Measurements from ENCODE around the gene RGS12.
"Not testable (repeated sequence)": the region's sequence is repeated elsewhere in the genome, so short reads cannot be mapped to it uniquely, and the experiment has no call there.

Gene RGS12

DNA sequence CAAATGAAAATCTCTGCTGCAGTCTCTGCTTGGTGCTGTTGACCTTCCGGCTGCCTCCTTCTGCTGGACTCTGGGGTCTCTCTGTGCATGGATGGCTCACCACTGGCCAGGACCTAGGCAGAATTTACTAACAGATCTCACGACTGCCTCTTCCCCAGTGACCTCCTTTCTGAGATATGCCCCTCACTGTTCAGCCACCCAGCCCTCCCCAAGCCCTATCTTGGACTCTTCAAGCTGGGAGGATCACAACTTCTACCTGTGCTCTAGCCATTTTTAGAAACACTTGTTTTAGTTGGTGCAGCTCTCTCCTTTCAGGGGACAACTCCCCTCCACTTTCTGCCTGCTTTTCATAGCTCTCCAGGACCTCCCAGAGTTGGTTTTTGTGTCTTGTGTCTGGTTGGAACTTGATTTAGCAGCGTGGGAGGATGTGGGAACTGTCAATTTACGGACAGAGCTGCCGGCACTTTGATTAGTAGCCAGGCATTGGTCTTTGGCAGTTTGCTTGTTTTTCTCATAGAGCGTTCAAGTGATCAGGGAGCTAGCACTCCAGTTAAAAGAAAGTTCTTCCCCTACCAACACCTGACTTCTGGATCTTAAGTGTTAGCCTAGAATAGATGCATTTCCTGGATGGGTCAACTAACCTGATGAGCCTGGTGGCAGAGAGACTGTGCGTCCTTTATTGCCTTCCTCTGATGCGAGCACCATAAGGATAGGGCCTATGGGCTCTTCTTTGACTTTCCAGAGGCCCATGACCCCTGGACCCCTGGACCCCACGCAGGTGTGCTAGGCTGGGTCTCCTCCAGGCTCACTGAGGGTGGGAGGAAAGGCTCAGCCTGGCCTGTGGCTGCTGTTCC is 6.5 kb downstream of the RGS12 start:
- no peak for DNase-seq (ENCODE audit: low read depth)

GRCh38 chr4:3299976-3300671 is 7.3 kb downstream of the RGS12 start:
- no peak for DNase-seq (ENCODE audit: low read depth)

DNA sequence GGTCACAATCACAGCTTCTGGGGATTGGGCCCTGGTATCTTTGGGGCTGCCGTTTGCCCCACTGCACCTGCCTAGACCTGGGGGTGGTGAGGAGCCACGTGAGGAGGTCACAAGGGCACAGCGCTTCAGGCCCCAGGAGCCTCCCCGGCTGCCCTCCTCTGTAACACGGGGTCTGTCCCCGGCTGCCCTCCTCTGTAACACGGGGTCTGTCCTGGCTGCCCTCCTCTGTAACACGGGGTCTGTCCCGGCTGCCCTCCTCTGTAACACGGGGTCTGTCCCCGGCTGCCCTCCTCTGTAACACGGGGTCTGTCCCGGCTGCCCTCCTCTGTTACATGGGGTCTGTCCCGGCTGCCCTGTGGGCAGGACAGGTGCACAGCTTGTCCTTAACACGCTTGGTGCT is 8.1 kb downstream of the RGS12 start:
- not testable (repeated sequence) for DNase-seq (ENCODE audit: low read depth)

- no peak for DNase-seq (ENCODE audit: low read depth)
These were observed 8.8 kb downstream of the RGS12 start for GRCh38 chr4:3301450-3302172.

DNA sequence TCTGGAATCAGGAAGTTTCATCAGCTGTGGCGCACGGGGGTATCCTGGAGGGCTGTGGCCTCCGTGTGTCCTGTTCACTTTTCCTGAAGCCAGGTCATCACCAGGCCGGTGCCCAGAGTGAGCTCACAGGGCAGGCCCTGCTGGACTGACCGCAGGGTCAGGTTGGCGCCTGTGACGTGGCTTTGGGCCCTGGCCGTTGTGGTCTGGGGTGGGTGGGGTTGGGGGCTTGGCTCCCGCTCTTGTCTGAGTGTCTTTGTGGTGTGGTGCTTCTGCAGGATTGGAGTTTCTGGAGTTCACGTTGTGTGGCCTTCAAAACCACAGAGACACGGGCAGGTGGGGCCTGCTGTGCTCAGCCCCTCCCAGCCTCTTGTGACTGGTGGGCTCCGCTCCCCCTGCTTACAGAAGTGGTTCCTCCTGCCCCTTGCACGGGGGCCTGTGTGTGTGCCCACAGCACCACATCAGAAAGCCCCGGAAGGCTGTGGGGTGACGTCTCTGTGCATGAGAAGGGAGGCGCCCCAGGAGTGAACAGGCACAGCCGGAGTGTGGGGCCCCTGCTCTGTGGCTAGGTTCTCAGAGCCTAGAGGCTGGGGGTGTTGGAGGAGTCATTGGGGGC is 9.5 kb downstream of the RGS12 start:
- peak; percentile 63 for DNase-seq (ENCODE audit: low read depth)

- DNase-seq (ENCODE audit: low read depth): no peak
These were observed 10.2 kb downstream of the RGS12 start for GRCh38 chr4:3302786-3303564.

DNA sequence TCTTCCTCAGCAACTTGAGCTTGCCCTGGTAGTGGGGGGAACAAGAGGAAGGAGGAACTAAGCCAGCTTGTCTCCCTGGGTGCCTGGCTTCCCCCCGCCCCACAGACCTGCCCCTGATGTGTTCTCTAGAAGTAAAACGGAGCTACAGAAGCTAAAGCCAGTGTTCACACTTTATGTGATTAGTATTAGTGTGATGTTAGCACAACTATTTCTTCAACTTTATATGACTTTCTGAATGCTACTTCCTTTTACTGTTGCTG is 10.7 kb downstream of the RGS12 start:
- DNase-seq (ENCODE audit: low read depth): no peak

GRCh38 chr4:3303923-3304710 is 11.3 kb downstream of the RGS12 start:
- no peak for DNase-seq (ENCODE audit: low read depth)

DNA sequence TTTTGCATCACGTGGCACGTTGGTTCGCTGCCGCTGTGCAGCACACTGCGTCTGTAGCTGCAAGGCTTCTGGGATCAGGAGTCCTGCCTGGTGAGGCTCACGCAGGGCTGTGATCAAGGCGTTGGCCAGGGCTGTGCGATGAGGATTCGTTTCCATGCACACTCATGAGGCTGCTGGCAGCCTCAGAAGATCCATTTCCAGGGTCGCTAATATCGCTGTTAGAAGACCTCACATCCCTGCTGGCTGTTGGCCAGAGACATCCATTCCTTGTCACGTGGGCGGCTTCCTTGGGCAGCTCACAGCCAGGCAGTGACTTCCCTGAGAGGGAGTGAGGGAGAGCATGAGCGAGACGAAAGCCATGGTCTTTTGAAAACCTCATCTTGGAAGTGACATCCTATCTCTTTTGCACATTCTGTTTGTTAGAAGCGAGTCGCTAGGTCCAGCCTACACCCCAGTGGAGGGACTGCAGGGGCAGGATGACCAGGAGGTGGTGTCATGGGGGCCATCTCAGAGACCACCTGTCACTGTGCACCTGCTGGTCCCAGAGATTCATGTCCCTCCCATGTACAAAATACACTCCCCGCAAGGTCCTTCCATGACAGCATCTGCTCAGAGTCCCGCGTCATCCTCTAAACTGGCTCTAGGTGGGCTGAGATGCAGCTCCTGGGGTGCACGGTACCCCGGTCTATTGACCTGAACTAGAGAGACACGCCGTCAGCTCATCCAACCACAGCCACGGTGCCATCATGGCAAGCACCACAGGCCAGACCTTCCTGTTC is 12.2 kb downstream of the RGS12 start:
- DNase-seq (ENCODE audit: low read depth): no peak

DNA sequence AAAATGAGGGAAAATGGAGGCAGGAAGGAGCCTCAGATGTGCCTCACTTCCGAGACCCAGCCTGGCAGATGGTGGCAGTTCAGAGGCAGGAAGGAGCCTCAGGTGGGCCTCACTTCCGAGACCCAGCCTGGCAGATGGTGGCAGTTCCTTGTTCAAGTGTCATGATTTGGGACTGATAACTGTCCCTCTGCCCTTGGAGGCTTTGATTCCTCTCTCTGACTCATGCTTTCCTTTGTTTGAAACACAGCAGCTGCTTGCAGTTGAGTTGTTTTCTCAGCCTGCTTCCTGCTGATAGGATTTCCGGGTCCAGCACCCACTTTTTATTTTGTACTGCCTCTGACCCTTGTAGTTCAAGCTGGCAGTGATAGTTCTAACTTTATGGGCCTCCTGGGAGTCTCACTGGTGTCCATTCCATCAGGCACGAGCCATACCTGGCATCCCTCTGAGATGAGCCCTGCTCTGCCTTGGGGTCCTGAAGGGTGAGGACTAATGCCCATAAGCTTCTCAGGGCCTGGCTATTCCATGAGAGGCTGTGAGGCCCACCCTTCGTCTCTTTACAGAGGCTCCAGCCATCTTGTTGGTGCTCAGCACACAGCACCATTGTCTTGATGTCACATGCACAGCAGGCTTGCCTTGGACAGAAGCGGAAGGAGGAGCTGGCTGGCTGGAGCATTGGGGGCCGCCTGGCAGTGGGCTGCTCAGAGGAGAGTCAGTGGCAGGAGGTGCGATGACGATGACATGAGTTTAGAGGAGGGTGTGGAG is 13.0 kb downstream of the RGS12 start:
- DNase-seq (ENCODE audit: low read depth): no peak

GRCh38 chr4:3306450-3306849 is 13.6 kb downstream of the RGS12 start:
- DNase-seq (ENCODE audit: low read depth): no peak

GRCh38 chr4:3307060-3307459 is 14.2 kb downstream of the RGS12 start:
- DNase-seq (ENCODE audit: low read depth): no peak

DNA sequence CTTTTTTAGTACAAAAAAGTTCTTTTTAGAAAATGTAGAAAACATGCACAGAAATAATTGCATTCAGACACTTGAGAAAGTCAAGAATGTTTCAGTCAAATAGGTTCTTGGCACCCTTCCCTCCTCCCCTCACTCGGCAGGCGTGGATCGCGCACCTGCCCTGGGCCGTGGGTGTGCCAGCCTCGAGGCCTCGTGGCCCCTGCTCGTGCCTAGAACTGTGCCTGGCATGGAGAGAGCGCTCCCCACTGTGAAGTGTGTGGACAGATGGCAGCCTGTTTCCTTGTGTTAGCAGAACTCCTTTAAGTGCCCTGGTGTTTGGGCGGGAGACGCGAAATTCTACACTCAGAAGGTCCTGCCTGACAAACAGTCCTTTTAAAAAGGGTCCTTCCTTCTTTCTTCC is 14.7 kb downstream of the RGS12 start:
- no peak for DNase-seq (ENCODE audit: low read depth)

- DNase-seq (ENCODE audit: low read depth): no peak
These were observed 15.2 kb downstream of the RGS12 start for GRCh38 chr4:3307891-3308575.

DNA sequence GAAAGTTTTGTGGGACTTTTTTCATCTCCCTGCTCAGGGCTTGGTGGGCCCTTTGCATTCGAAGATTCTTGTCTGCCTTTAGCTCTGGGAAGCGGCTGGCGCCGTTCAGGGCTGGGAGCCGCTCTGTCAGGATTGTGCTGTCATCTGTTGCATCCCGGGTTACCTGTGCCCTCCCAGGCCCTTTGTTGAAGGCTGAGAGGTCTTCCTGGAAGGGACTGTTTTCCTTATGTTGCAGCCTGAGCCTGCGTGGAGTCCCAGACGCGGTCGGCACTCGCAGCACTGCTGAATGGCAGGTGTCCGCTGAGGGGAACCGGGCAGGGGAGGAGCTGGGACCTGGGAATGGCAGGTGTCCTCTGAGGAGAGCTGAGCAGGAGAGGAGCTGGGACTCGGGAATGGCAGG is 15.9 kb downstream of the RGS12 start:
- DNase-seq (ENCODE audit: low read depth): no peak

DNA sequence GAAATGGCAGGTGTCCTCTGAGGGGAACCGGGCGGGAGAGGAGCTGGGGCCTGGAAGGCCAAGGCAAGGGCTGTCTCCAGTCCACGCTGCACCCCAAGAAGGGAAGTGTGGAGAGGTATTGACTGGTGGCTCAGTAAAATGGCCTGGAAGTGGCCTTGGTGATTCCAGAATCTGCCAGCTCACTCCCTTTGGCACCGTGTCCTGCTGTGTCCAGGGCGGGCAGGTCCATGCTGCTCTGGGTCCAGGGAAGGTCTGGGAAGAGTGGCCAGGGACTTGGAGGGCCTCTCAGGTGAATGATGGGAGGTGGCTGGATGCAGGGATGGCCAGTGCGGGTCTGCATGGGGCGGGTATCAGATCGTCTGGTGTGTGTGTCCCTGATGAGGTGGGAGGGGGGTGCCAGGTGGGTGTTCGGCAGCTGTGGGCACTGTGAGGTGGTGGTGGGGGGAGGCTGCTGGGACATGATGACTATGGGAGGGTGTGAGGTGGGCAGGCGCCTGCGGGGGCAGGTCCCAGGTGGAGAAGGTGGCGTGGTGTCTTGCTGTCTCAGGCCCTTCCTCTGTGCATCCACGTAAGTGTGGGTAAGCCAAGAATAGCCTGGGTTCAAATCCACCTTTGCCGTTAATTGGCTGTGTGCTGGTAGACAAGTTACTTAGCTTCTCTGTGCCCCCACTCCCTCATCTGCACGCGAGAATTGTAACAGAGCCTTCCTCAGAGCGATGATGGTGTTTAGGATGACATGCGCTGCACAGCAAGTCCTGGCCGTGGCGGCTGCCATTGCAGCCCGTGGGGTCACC is 17.7 kb downstream of the RGS12 start:
- DNase-seq (ENCODE audit: low read depth): no peak

GRCh38 chr4:3311095-3311372 is 18.2 kb downstream of the RGS12 start:
- DNase-seq (ENCODE audit: low read depth): no peak

DNA sequence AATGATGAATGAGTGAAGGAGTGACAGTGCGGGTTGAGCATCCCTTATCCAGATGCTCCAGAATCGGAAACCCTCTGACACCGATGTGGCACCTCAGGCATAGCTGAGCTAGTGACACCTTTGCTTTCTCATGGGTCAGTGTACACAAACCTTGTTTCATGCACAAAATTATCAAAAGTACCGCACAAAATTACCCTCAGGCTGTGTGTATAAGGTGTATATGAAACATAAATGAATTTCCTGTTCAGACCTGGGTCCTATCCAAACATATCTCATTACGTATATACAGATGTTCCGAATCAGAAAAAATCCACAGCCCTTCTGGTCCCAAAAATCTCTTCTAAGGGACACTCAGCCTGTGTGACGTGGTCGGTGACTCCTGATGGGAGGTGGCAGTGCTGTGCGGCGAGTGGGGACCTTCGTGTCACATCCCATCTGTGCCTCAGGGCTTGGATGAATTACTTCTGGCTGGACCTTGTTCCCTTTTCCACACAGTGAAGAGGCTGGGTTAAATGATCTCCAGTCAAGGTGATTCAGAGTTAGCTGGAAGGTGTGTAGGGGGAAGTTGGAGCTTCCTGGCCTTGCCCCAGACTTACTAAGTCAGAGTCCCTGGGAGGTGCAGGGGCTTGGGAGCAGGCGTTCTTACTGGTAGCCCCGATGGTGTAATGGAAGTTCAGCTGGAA is 18.8 kb downstream of the RGS12 start:
- DNase-seq (ENCODE audit: low read depth): no peak

All from stimulated activated CD8-positive, alpha-beta memory T cell treated with anti-CD3 and anti-CD28 coated beads, Interleukin-12 subunit alpha, Interleukin-12 subunit beta, amount 100 ng/mL, for 4 hours (primary cell).